GM19238 (cell line): ENCODE measurements around the gene STARD13.

Source experiments
- DNase-seq: peaks from one replicate; pipeline ENCODE4 v3.0.0; 2011; ENCODE audit warnings: low spot score; ENCODE audit not compliant: insufficient read length

The STARD13 gene

GRCh38 chr13:33285420-33286124, at the start of gene STARD13:
Gene STARD13 (minus strand): TSS chr13:33285755. CDS start chr13:33285638, 117 bp downstream.
- DNase-seq: peak; percentile 32

- no peak for DNase-seq
Observed at GRCh38 chr13:33334831-33335230, 49.3 kb upstream of the STARD13 start.

- no peak for DNase-seq
Observed at GRCh38 chr13:33331962-33332361, 46.4 kb upstream of the STARD13 start.

- no peak for DNase-seq
Observed at GRCh38 chr13:33330483-33330882, 44.9 kb upstream of the STARD13 start.

GRCh38 chr13:33328701-33329100, 43.1 kb upstream of the STARD13 start:
- no peak for DNase-seq

GRCh38 chr13:33326723-33327122, 41.2 kb upstream of the STARD13 start:
- DNase-seq: no peak

- no peak for DNase-seq
Observed at GRCh38 chr13:33326246-33326645, 40.7 kb upstream of the STARD13 start.

- no peak for DNase-seq
Observed at GRCh38 chr13:33323801-33324510, 38.4 kb upstream of the STARD13 start.

- DNase-seq: no peak
Observed at GRCh38 chr13:33322965-33323668, 37.6 kb upstream of the STARD13 start.

GRCh38 chr13:33322543-33322809, 36.9 kb upstream of the STARD13 start:
- DNase-seq: no peak

- DNase-seq: no peak
Observed at GRCh38 chr13:33321686-33322542, 36.4 kb upstream of the STARD13 start.

GRCh38 chr13:33319859-33320258, 34.3 kb upstream of the STARD13 start:
- DNase-seq: no peak

GRCh38 chr13:33318744-33319143, 33.2 kb upstream of the STARD13 start:
- no peak for DNase-seq

GRCh38 chr13:33318037-33318436, 32.5 kb upstream of the STARD13 start:
- no peak for DNase-seq

- no peak for DNase-seq
Observed at GRCh38 chr13:33316890-33317289, 31.3 kb upstream of the STARD13 start.

- no peak for DNase-seq
Observed at GRCh38 chr13:33313504-33313903, 27.9 kb upstream of the STARD13 start.

- DNase-seq: no peak
Observed at GRCh38 chr13:33312861-33313212, 27.3 kb upstream of the STARD13 start.

GRCh38 chr13:33312150-33312860, 26.8 kb upstream of the STARD13 start:
- no peak for DNase-seq

- DNase-seq: no peak
Observed at GRCh38 chr13:33311040-33311439, 25.5 kb upstream of the STARD13 start.

- no peak for DNase-seq
Observed at GRCh38 chr13:33310245-33311038, 24.9 kb upstream of the STARD13 start.
